H1 (cell line): ENCODE measurements around the gene BIRC5. TPM values are rescaled to one million over a fixed set of nuclear protein-coding genes. Genes with fewer than 3 reads are reported as not detected.

Experiments used
- ATF2 ChIP-seq: IDR thresholded peaks from 2 replicates; pipeline ENCODE4 v1.6.1; 2012; ENCODE audit warnings: low read length, inconsistent platforms
- CHD7 ChIP-seq: fragments of 300-600 bp; sonication (generic); IDR thresholded peaks from 2 replicates; pipeline ENCODE4 v1.7.1; 2012; ENCODE audit warnings: low read length, moderate library complexity, mild to moderate bottlenecking, inconsistent platforms; ENCODE audit not compliant: insufficient replicate concordance
- CTBP2 ChIP-seq: IDR thresholded peaks from 2 replicates; pipeline ENCODE4 v1.7.0; 2011; ENCODE audit warnings: borderline replicate concordance, mild to moderate bottlenecking, moderate library complexity, mixed read lengths, low read length; ENCODE audit not compliant: insufficient read depth, insufficient read length
- NRF1 ChIP-seq: IDR thresholded peaks from 2 replicates; pipeline ENCODE4 v1.6.1; 2011; ENCODE audit warnings: mild to moderate bottlenecking, low read depth, low read length, improper control_type of control experiment
- SAP30 ChIP-seq: fragments of 300-600 bp; sonication (generic); IDR thresholded peaks from 2 replicates; pipeline ENCODE4 v1.7.1; 2012; ENCODE audit warnings: low read length, moderate library complexity, mild to moderate bottlenecking, inconsistent platforms; ENCODE audit not compliant: insufficient read depth, insufficient replicate concordance
- SIN3A ChIP-seq, 2 experiments: IDR thresholded peaks in 1 of 2; conservative IDR thresholded peaks in 1 of 2; 2 replicates each; pipeline ENCODE4 v1.6.1; 2011 to 2012; ENCODE audit warnings: low read length in 2 of 2, improper control_type of control experiment in 1 of 2, low read depth in 1 of 2, mild to moderate bottlenecking in 1 of 2
- YY1 ChIP-seq: IDR thresholded peaks from 2 replicates; pipeline ENCODE4 v1.6.1; 2011; ENCODE audit warnings: low read depth, mild to moderate bottlenecking, low read length
- polyA plus RNA-seq, 7 experiments: library from polyadenylated mRNA; depleted of rRNA in 3 of 7; stranded (reverse) in 5 of 7; unstranded in 2 of 7; fragments of >200 nt in 5 of 7; fragments of 200-250 nt in 2 of 7; gene quantifications; 1 replicate in 5 of 7; 2 replicates in 1 of 7; 4 replicates in 1 of 7; pipeline versions ENCODE4 v1.2.1 to v1.2.3, GENCODE V29; 2011 to 2013; ENCODE audit warnings: missing spikeins in 2 of 7, mixed read lengths in 2 of 7
- total RNA-seq: library from RNA; stranded (reverse); fragmentation: NEBNext Ultra II Directional; extraction: Animal tissue kit (Norgen Biotek cat#: 25700); gene quantifications from 2 replicates; pipeline ENCODE4 v1.2.1, GENCODE V29; 2021

The BIRC5 gene
- total and polyA plus RNA-seq, 2 of the 8 experiments (the other 6 are each of a cell fraction or from before 2014, with no cell fraction given), result 42.2 to 108 TPM

- TF ChIP-seq CHD7 (no peak), YY1 (peak; percentile 58; the same call in 1 of the 2 replicates), ATF2 (no peak), SIN3A (conservative IDR thresholded peaks at IDR 0.05 in 1 of 2, IDR thresholded peaks at IDR 0.05 in 1 of 2; ENCODE audit: low read depth in 1 of 2, low read length in 2 of 2) (peak in 1 of 2 experiments; percentile 71; a peak in 1 of 4 replicates), CTBP2 (no peak), SAP30 (no peak), NRF1 (no peak)
Measured at GRCh38 chr17:78253946-78254672, 40.1 kb downstream of the BIRC5 start (continued).
